NCI-H524 treated with DMSO at 0.1 percent for 48 hours (cell line): ENCODE measurements around the gene MYH6.

Experiments used
- DNase-seq: peaks from one replicate; lab custom pipeline; 2025; lab: John Stamatoyannopoulos, UW

Gene MYH6

DNA sequence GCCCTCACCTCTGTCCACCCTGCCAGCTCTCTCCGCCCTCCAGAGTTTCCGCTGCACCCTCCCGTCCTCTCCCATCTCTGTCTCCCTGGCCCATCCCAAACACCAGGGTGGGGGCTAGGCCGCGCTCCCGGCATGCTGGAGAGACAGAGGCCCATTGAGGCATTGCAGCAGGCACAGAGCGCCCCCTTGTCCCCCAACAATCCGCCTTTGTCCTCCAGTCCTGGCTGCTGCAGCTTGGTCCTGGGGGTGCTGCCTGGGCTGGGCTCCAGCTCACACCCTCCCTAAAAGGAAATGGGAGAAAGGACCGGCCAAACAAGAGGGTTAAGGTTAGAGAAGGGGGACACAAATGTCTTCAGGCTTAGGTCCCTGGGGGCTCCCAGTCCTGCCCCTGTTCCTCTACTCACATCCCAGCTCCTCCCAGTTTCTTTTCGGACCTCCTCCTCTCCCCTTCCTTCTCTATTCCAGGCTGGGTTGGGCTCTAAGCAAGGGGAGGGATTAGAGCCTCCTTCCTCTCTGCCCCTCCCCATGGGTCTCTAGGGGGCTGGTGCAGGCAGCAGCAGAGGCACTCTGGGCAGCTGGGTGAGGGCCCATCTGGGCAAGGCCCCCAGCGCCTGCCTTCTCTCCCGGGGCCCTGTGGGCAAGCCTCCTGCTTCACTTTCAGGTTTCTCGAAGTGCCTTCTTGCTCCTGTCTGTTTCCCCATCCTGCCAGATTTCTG lies 31.4 kb downstream of the MYH6 start, which contains the start of gene CMTM5:
CMTM5 (plus strand) TSS at position 565 of the 716 bp plus-strand sequence. CDS start 206 bp downstream, outside the sequence.
- DNase-seq: peak; percentile 70

GRCh38 chr14:23375527-23376251 lies 32.4 kb downstream of the MYH6 start:
- no peak for DNase-seq

DNA sequence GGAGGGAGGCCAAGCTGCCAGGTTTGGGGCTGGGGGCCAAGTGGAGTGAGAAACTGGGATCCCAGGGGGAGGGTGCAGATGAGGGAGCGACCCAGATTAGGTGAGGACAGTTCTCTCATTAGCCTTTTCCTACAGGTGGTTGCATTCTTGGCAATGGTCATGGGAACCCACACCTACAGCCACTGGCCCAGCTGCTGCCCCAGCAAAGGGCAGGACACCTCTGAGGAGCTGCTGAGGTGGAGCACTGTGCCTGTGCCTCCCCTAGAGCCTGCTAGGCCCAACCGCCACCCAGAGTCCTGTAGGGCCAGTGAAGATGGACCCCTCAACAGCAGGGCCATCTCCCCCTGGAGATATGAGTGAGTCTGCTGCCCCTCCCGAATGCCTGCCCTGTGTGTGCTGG lies 35.0 kb downstream of the MYH6 start:
- DNase-seq: no peak

- DNase-seq: no peak
These were observed 35.6 kb downstream of the MYH6 start, which contains the start of gene IL25 for GRCh38 chr14:23372509-23372908. IL25 (plus strand) TSS chr14:23372809.

- no peak for DNase-seq
These were observed 36.2 kb downstream of the MYH6 start for GRCh38 chr14:23371865-23372264.

- DNase-seq: no peak
These were observed 37.9 kb downstream of the MYH6 start for GRCh38 chr14:23370221-23370620.

- peak; percentile 68 for DNase-seq
These were observed 41.6 kb downstream of the MYH6 start for GRCh38 chr14:23366426-23366921.

DNA sequence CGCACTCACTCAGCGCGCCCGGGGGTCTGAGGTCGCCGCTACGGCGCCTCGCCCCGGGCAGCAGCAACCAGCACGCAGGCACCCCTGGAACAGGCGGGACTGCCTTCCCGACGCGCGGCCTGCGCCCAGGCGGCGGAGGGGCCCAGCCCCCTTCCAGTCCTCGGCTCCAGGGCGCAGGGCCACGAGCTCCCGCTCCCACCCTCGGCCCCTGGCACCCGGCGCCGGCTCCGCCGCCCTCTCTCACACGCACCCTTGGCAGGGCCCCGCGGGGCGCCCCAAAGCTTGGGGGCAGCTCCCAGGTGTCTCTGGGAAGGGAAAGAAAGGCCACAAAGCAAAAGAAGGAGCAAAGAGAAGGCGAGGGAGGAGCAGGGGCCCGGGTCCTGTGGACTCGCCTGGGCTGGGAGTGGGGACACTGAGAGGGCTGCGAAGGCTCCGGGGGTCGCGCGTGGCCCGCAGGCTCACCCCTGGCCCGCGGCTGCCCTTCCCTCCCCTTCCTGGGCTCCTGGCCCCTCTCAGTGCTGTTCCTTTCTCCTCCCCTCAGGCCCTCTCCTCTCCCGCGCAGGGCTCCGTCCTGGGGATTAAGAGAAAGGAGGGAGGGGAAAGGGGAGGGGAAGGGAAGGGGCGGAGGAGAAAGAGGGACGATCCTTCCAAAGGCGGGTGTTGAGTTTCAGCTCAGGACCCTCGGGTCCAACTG lies 42.2 kb downstream of the MYH6 start:
- peak; percentile 69 for DNase-seq

- DNase-seq: no peak
These were observed 42.9 kb downstream of the MYH6 start, which contains the start of gene EFS for GRCh38 chr14:23365036-23365731. EFS (minus strand) TSS chr14:23365172; CDS start chr14:23365025, 147 bp downstream.

DNA sequence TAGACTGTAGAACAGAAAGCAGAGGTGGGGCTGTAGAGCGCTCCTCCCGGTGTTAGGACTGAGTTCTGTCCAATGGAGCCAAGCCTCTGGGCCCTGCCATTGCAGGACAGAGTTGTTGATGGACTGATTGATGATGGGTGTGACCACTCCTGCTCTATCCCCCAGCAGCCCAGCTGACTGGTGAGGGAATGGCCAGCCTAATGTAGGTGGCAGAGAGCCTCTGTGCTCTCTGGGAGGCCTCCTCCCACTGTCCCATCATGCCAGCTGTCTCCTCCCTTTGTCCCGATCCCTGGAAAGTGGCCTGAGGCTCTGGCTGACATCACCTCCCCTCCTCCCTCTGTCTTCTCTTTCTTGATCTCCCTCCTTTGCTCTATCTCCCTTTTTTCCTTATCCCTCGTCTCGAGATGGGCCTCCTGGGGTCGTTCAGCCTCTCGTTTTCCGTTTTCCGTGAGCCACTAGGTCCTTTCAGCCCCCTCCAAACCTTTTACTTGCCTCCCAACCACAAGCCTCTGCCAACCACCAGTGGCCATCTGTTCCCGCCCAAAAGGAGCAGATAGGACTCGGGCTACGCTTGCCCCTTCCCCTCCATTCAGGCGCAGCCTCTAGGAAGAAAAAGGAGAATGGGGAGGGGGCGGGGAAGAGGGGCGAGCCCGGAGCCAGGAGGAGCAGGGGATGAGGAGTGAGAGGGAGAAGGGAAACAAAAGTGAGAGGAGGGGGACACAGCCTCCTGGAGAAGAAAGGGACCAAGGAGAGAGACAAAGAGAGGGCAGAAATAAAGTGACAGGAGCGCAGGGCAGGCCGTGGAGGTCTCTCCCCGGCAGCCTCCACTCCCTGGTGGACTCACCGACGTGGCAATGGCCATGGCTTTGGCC lies 43.7 kb downstream of the MYH6 start:
- peak; percentile 59 for DNase-seq

DNA sequence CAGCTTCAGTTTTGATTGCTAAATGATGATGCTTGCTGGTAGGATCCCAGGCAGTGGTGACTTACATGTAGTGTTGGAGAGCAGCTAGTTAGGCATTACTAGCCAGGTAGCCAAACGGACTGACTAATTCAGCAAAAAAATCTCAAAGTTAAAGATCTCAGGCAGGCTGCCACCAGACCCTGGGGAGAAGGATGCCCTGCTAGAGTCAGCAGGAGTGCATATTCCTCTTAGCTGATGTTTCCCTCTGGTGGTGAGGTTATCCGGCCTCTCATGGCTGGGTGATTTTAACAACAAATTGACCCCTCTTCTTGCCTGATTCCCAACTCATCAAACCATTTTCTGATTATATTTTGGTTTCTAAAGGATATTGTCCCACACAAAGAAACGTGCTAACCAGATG lies 45.9 kb downstream of the MYH6 start:
- DNase-seq: no peak

DNA sequence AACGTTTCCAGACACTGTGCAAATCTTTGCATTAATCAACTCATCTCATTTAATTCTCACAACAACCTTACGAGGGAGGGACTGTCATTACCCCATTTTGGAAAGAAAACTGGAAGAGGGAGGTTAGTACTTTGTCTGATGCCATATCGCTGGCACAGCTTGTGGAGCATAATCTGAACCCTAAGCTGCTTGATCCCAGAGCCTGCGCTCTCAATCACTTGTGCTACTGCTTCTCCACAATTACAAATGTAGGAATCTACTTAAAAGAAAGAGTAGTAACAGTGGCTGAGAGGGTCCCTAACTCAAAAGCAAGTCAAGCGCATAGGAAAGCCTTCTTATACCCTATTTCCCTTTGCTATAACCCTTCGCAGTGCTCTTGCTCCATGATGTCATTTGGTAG lies 46.3 kb downstream of the MYH6 start:
- no peak for DNase-seq

GRCh38 chr14:23361320-23361719 lies 46.8 kb downstream of the MYH6 start:
- no peak for DNase-seq

- DNase-seq: no peak
These were observed 47.6 kb downstream of the MYH6 start for GRCh38 chr14:23360496-23360895.

GRCh38 chr14:23359722-23360447 lies 48.2 kb downstream of the MYH6 start:
- no peak for DNase-seq

GRCh38 chr14:23359167-23359626 lies 48.9 kb downstream of the MYH6 start:
- DNase-seq: no peak

- DNase-seq: no peak
These were observed 49.4 kb downstream of the MYH6 start for GRCh38 chr14:23358553-23359166.

- DNase-seq: no peak
These were observed 50.0 kb downstream of the MYH6 start for GRCh38 chr14:23358042-23358441.

DNA sequence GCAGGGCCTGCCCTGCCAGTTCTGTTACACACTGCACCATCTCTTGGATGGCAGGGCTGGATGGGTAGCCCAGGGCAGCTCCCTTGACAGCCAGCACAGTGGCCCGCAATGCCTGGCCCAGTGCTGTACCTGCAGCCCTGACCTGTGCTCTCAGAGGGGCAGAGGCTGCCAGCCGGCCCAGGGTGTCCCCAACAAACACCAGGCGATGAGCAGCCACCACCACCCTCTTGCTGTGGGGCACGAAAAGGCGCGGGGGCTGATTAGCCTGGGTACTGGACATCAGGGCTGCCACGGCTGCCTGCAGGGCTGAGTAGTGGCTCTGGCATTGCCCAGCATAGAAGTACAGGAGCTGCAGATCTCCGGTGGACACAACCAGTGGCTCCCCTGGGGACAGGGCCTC lies 50.8 kb downstream of the MYH6 start:
- DNase-seq: no peak

DNA sequence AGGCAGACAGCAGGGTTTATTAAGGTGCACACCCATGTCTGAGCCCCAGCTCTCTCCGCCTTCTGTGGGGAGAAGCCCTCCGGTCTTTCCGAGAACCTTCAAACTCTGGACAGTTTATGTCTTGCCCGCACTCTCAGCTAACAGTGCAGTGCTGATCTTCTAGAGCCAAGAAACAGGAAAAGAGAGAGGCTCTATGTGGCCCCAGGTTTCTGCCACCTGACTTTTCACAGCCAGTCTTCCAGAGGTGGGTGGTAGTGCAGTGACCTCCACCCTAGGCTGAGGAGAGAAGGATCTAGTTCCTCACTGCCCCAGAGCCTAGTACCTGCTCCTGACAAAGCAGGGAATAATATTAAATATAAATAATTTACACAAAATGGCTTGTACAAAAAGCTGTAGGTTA lies 51.4 kb downstream of the MYH6 start:
- DNase-seq: no peak
